Measurements from ENCODE around the gene PACRG. TPM values are rescaled to one million over a fixed set of nuclear protein-coding genes. Genes with fewer than 3 reads are reported as not detected.

Gene PACRG
- polyA plus RNA-seq, 1 donor from 2014 or later = 16.6 TPM

GRCh38 chr6:163166507-163166906 lies 438.7 kb downstream of the PACRG start:
- no peaks in the 10 kb centered on the region for H3K27me3 ChIP-seq (ENCODE audit: insufficient read depth, low read depth, low read length)
- no peak overlapping the region for H3K4me2 ChIP-seq (ENCODE audit: low read length)
- TF ChIP-seq EZH2 (IDR thresholded peaks at IDR 0.05; ENCODE audit: borderline replicate concordance, insufficient read depth, low read length, poor library complexity, severe bottlenecking) (no peak), RAD21 (conservative IDR thresholded peaks at IDR 0.05) (no peak), REST (IDR thresholded peaks at IDR 0.05; ENCODE audit: borderline replicate concordance) (no peak), POLR2AphosphoS5 (IDR thresholded peaks at IDR 0.05) (no peak), SMC3 (conservative IDR thresholded peaks at IDR 0.05; ENCODE audit: poor library complexity) (no peak), MXI1 (conservative IDR thresholded peaks at IDR 0.05; ENCODE audit: poor library complexity, severe bottlenecking) (no peak)
- H4K20me1 ChIP-seq (ENCODE audit: insufficient read depth) = no peaks in the 10 kb centered on the region
- no peaks in the 10 kb centered on the region for H3K79me2 ChIP-seq (replicated peaks; ENCODE audit: insufficient read depth, low read length)
- H3K36me3 ChIP-seq (ENCODE audit: insufficient read depth, low read length) = no peaks in the 10 kb centered on the region
- H3K9me2 ChIP-seq (ENCODE audit: insufficient read depth, low read length) = no peaks in the 10 kb centered on the region
- H3K27ac ChIP-seq (ENCODE audit: low read length) = no peak overlapping the region
- no peak overlapping the region for H3K4me3 ChIP-seq (ENCODE audit: low read length)
- H2AFZ ChIP-seq (ENCODE audit: low read depth, low read length) = no peak overlapping the region
- H3F3A ChIP-seq (ENCODE audit: insufficient read depth, low read length, poor library complexity, severe bottlenecking) = no peaks in the 10 kb centered on the region
- no peak overlapping the region for H3K9ac ChIP-seq (ENCODE audit: low read length)
- H3K9me3 ChIP-seq (ENCODE audit: low read length) = no peaks in the 10 kb centered on the region

- Histone ChIP-seq H3K4me2 (ENCODE audit: low read length) (no peak overlapping the region), H3K79me2 (replicated peaks; ENCODE audit: insufficient read depth, low read length) (no peaks in the 10 kb centered on the region), H3K9me2 (ENCODE audit: insufficient read depth, low read length) (no peaks in the 10 kb centered on the region), H4K20me1 (ENCODE audit: insufficient read depth) (no peaks in the 10 kb centered on the region), H3K9ac (ENCODE audit: low read length) (no peak overlapping the region), H3F3A (ENCODE audit: insufficient read depth, low read length, poor library complexity, severe bottlenecking) (no peaks in the 10 kb centered on the region), H3K4me3 (ENCODE audit: low read length) (no peak overlapping the region), H3K27ac (ENCODE audit: low read length) (no peak overlapping the region), H3K27me3 (ENCODE audit: insufficient read depth, low read depth, low read length) (no peaks in the 10 kb centered on the region), H3K36me3 (ENCODE audit: insufficient read depth, low read length) (no peaks in the 10 kb centered on the region), H2AFZ (ENCODE audit: low read depth, low read length) (no peak overlapping the region), H3K9me3 (ENCODE audit: low read length) (no peaks in the 10 kb centered on the region)
- no peak for TF ChIP-seq MXI1 (conservative IDR thresholded peaks at IDR 0.05; ENCODE audit: poor library complexity, severe bottlenecking)
- TF ChIP-seq EZH2 (IDR thresholded peaks at IDR 0.05; ENCODE audit: borderline replicate concordance, insufficient read depth, low read length, poor library complexity, severe bottlenecking) = no peak
- no peak for TF ChIP-seq POLR2AphosphoS5 (IDR thresholded peaks at IDR 0.05)
- TF ChIP-seq REST (IDR thresholded peaks at IDR 0.05; ENCODE audit: borderline replicate concordance) = no peak
- TF ChIP-seq TAF1 (IDR thresholded peaks at IDR 0.05; ENCODE audit: low read depth) = no peak
- no peak for TF ChIP-seq CTCF (IDR thresholded peaks at IDR 0.05; ENCODE audit: poor library complexity, severe bottlenecking)
- TF ChIP-seq EP300 (conservative IDR thresholded peaks at IDR 0.05; ENCODE audit: poor library complexity, severe bottlenecking) = no peak
- no peak for TF ChIP-seq RAD21 (conservative IDR thresholded peaks at IDR 0.05)
- no peak for TF ChIP-seq SMC3 (conservative IDR thresholded peaks at IDR 0.05; ENCODE audit: poor library complexity)
Measured at GRCh38 chr6:163169521-163169920, 441.7 kb downstream of the PACRG start.

Data from neural cell (in vitro differentiated cells).